ENCODE data around the gene MEOX2. TPM values are rescaled to one million over a fixed set of nuclear protein-coding genes. Genes with fewer than 3 reads are reported as not detected.

Gene MEOX2
- total RNA-seq, 1 donor from 2014 or later = not detected

- Histone ChIP-seq H3K4me2 (no peak overlapping the region), H2AFZ (replicated peaks) (no peak overlapping the region), H3K36me3 (no peaks in the 10 kb centered on the region), H4K20me1 (ENCODE audit: low read depth) (no peaks in the 10 kb centered on the region), H3K4me3 (no peak overlapping the region), H3K27ac (no peak overlapping the region), H3K9me3 (ENCODE audit: low read depth) (no peaks in the 10 kb centered on the region), H3K4me1 (peaks cover 10% of the 10 kb centered on the region), H3K79me2 (ENCODE audit: low read depth) (no peaks in the 10 kb centered on the region), H3K27me3 (no peaks in the 10 kb centered on the region), H3K9ac (no peak overlapping the region), H3F3A (ENCODE audit: low read depth) (no peaks in the 10 kb centered on the region)
- TF ChIP-seq EZH2phosphoT487 (IDR thresholded peaks at IDR 0.05) (no peak), EZH2 (IDR thresholded peaks at IDR 0.05) (no peak), CTCF (IDR thresholded peaks at IDR 0.05) (no peak)
- Mint-ChIP-seq H3K9me3 (no peaks in the 10 kb centered on the region), H3K36me3 (no peaks in the 10 kb centered on the region), H3K4me1 (peaks cover 4% of the 10 kb centered on the region), H3K27ac (no peak overlapping the region), H3K27me3 (ENCODE audit: insufficient read depth, low read depth) (peaks cover 5% of the 10 kb centered on the region), H3K4me3 (no peak overlapping the region)
- DNase-seq (ENCODE audit: low spot score) = no peak
Measured at GRCh38 chr7:15667991-15668390, 18.5 kb downstream of the MEOX2 start.

GRCh38 chr7:15662451-15662850 is 24.0 kb downstream of the MEOX2 start:
- no peaks in the 10 kb centered on the region for H4K20me1 ChIP-seq (ENCODE audit: low read depth)
- no peak overlapping the region for H3K4me2 ChIP-seq

GRCh38 chr7:15658247-15658646 is 28.2 kb downstream of the MEOX2 start:
- no peak for TF ChIP-seq CTCF (IDR thresholded peaks at IDR 0.05)
- H3K79me2 ChIP-seq (ENCODE audit: low read depth) = no peaks in the 10 kb centered on the region
- no peaks in the 10 kb centered on the region for H3K36me3 ChIP-seq
- H3K9me3 ChIP-seq (ENCODE audit: low read depth) = no peaks in the 10 kb centered on the region
- no peaks in the 10 kb centered on the region for H3K9me3 Mint-ChIP-seq
- H2AFZ ChIP-seq (replicated peaks) = no peak overlapping the region
- H3K4me2 ChIP-seq = no peak overlapping the region
- no peak for DNase-seq (ENCODE audit: low spot score)
- H3K27ac ChIP-seq = no peak overlapping the region
- no peaks in the 10 kb centered on the region for H3K27me3 Mint-ChIP-seq (ENCODE audit: insufficient read depth, low read depth)
- no peaks in the 10 kb centered on the region for H3K4me1 ChIP-seq
- H3K9ac ChIP-seq = no peak overlapping the region
- no peaks in the 10 kb centered on the region for H3K27me3 ChIP-seq
- H3K27ac Mint-ChIP-seq = no peak overlapping the region
- no peak overlapping the region for H3K4me3 ChIP-seq
- H3F3A ChIP-seq (ENCODE audit: low read depth) = no peaks in the 10 kb centered on the region
- no peaks in the 10 kb centered on the region for H4K20me1 ChIP-seq (ENCODE audit: low read depth)
- H3K4me1 Mint-ChIP-seq = no peaks in the 10 kb centered on the region
- no peaks in the 10 kb centered on the region for H3K36me3 Mint-ChIP-seq
- H3K4me3 Mint-ChIP-seq = no peak overlapping the region

More at GRCh38 chr7:15662451-15662850, 24.0 kb downstream of the MEOX2 start:
- no peaks in the 10 kb centered on the region for H3K36me3 Mint-ChIP-seq
- Histone ChIP-seq H3K36me3 (no peaks in the 10 kb centered on the region), H3K79me2 (ENCODE audit: low read depth) (no peaks in the 10 kb centered on the region), H3K4me1 (peaks cover 2% of the 10 kb centered on the region), H3K27ac (no peak overlapping the region), H2AFZ (replicated peaks) (no peak overlapping the region), H3F3A (ENCODE audit: low read depth) (no peaks in the 10 kb centered on the region), H3K27me3 (no peaks in the 10 kb centered on the region), H3K4me3 (no peak overlapping the region), H3K9me3 (ENCODE audit: low read depth) (no peaks in the 10 kb centered on the region), H3K9ac (no peak overlapping the region)
- DNase-seq (ENCODE audit: low spot score) = no peak
- no peak overlapping the region for H3K27ac Mint-ChIP-seq
- H3K9me3 Mint-ChIP-seq = no peaks in the 10 kb centered on the region
- no peak overlapping the region for H3K4me3 Mint-ChIP-seq
- H3K27me3 Mint-ChIP-seq (ENCODE audit: insufficient read depth, low read depth) = peaks cover 2% of the 10 kb centered on the region
- no peaks in the 10 kb centered on the region for H3K4me1 Mint-ChIP-seq
- TF ChIP-seq CTCF (IDR thresholded peaks at IDR 0.05) (no peak), EZH2 (IDR thresholded peaks at IDR 0.05) (no peak)
